Activated CD4-positive, alpha-beta T cell treated with anti-CD3 and anti-CD28 coated beads, Interleukin-2, amount 10 ng/mL, durations not matched to agents 7 days and 5 days (primary cell): Measurements from ENCODE around the gene NPAS3. TPM values are rescaled to one million over a fixed set of nuclear protein-coding genes. Genes with fewer than 3 reads are reported as not detected.

Experiments used
- CTCF ChIA-PET: fragments of 350-600 bp; sonication (Branson Sonifier 250); formaldehyde crosslinking; loops from one replicate; lab custom pipeline; 2021; ENCODE audit warnings: antibody characterized with exemption; lab: Charles Lee
- POLR2A ChIA-PET: fragments of 350-600 bp; sonication (Branson Sonifier 250); formaldehyde crosslinking; loops from one replicate; lab custom pipeline; 2021; ENCODE audit warnings: antibody characterized with exemption; lab: Charles Lee
- DNase-seq: peaks from one replicate; pipeline ENCODE4 v3.0.0-alpha.2; 2020
- H3K27ac Mint-ChIP-seq: one replicate; pipeline ENCODE4 v1.8.0; 2021; ENCODE audit warnings: mild to moderate bottlenecking, moderate library complexity, mixed read lengths
- H3K27me3 Mint-ChIP-seq: one replicate; pipeline ENCODE4 v1.8.0; 2021; ENCODE audit warnings: mixed read lengths
- H3K36me3 Mint-ChIP-seq: one replicate; pipeline ENCODE4 v1.8.0; 2021; ENCODE audit warnings: low read depth, mixed read lengths
- H3K4me1 Mint-ChIP-seq: one replicate; pipeline ENCODE4 v1.8.0; 2021; ENCODE audit warnings: mixed read lengths
- H3K4me3 Mint-ChIP-seq: one replicate; pipeline ENCODE4 v1.8.0; 2021; ENCODE audit warnings: mild to moderate bottlenecking, moderate library complexity, mixed read lengths
- H3K9me3 Mint-ChIP-seq: one replicate; pipeline ENCODE4 v1.8.0; 2021; ENCODE audit warnings: mixed read lengths
- total RNA-seq, 2 experiments: library from RNA; stranded (reverse); gene quantifications; one replicate each; pipeline ENCODE4 v1.2.3, GENCODE V29; 2021

The NPAS3 gene
- total RNA-seq, 2 experiments from 2014 or later = not detected

DNA sequence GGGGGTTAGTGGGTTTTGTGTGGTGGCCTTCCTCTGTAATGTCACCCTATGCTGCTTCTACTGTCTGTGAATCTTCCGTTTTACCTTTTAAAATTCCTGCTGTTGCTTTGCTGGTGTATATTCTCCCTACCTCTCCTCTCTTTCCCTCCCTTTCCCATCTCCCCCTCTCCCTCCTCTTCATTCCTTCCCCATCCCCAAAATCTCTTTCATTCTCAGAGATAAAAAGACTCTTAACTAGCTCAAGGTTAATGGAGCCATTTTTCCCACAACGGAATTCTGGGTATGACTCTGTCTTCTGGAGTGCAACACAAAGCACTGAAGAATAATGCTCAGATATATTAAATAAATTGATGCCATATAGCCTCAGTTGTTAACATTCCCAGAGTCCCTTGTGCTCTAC is 864.1 kb downstream of the NPAS3 start:
- POLR2A ChIA-PET = no interaction called here
- peaks cover 4% of the 10 kb centered on the region for H3K36me3 Mint-ChIP-seq
- no peak for DNase-seq
- CTCF ChIA-PET = interaction anchor here (0.8 kb wide), 1 partner anchor 10 kb away, joined by 3 read pairs; no protein-coding TSS in a partner anchor
- H3K27me3 Mint-ChIP-seq = peaks cover 43% of the 10 kb centered on the region
- no peak overlapping the region for H3K27ac Mint-ChIP-seq
- H3K9me3 Mint-ChIP-seq = no peaks in the 10 kb centered on the region
- peaks cover 3% of the 10 kb centered on the region for H3K4me1 Mint-ChIP-seq
- H3K4me3 Mint-ChIP-seq = no peak overlapping the region

DNA sequence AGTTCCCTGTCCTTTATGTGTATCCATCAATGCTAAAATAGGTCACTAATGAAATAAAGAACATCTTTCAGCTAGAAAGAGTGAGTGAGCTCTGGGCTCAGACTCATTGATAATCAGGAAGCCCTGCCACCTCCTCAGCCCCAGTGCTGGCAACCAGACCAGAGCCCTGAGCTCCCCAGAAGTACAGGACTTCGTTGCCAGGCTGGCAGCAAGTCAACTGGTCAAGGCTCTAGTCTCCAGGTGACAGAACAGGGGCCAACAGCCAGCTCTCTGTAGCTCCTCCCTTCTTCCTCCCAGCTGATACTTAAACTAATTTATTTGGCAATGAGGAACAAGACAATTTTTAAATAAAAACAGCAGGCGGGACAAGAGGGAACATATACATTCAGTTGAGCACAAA is 866.9 kb downstream of the NPAS3 start:
- Mint-ChIP-seq H3K27ac (no peak overlapping the region), H3K9me3 (no peaks in the 10 kb centered on the region), H3K4me1 (peaks cover 3% of the 10 kb centered on the region), H3K27me3 (peaks cover 27% of the 10 kb centered on the region), H3K36me3 (peaks cover 4% of the 10 kb centered on the region), H3K4me3 (no peak overlapping the region)
- CTCF ChIA-PET = interaction anchor here (1.0 to 1.5 kb wide), 2 partner anchors 11 to 13 kb away, joined by 3 read pairs; no protein-coding TSS in a partner anchor
- DNase-seq = no peak
- POLR2A ChIA-PET = no interaction called here

DNA sequence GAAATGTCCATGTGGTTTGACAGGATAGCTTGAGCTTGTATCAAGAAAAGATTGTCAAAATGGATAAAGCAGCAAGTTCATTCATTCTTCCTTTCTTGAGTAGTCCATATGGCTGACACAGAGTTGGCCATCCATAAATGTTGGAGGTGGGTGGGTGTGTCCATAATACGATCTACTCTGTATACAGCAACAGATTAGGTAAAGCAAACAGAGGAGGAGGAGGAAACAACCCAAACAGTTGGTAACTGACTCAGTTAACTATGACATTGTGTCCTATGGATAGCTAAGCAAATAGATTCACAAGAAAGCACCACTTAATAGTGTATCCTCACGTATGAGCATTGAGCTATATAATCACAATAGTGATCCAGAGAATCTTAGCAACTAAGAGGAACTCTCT is 868.2 kb downstream of the NPAS3 start:
- POLR2A ChIA-PET = no interaction called here
- Mint-ChIP-seq H3K36me3 (no peaks in the 10 kb centered on the region), H3K9me3 (no peaks in the 10 kb centered on the region), H3K27ac (no peak overlapping the region), H3K4me3 (no peak overlapping the region), H3K27me3 (peaks cover 15% of the 10 kb centered on the region), H3K4me1 (no peaks in the 10 kb centered on the region)
- DNase-seq = no peak
- CTCF ChIA-PET = no interaction called here

DNA sequence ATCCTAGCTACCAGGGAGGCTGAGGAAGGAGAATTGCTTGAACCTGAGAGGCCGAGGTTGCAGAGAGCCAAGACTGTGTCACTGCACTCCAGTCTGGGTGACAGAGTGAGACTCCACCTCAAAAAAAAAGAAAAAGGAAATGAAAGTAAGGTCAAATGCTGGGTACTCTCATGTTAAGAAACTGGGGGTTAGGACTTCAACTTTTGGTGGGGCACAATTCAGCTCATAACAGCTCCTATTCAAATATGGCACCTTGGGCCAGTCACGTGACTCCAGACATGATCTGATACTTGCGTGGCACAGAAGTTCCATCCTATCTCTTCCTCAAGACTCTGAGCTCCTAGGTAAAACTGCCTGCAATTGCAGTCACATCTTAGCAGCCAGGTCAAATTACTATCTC is 869.5 kb downstream of the NPAS3 start:
- POLR2A ChIA-PET = no interaction called here

DNA sequence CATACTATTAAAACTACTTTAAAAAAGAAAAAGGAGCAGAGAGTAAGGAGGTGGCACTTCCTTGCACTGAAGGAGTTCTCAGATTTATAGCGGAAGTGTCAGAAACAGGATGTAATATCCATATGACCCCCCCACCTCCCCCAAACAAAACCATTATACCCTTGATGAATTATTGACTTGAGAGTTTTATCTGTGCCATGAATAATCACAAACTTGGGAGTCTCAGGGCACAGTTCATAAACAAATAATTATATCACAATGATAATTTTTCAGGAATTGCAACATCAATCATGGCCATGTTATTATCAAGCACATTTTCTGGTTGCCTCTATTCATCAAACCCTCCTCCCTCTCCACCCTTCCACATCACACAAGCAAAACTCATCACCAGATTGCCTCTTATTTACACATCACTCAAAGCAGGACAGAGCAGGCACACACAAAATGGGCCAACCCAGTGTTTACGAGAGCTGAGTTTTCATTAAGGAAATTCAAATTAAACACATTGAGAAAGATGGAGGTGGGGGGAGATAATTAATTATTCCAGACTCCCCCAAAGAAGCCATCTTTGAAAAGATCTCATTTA is 870.8 kb downstream of the NPAS3 start:
- H3K36me3 Mint-ChIP-seq = no peaks in the 10 kb centered on the region
- POLR2A ChIA-PET = no interaction called here
- peaks cover 13% of the 10 kb centered on the region for H3K27me3 Mint-ChIP-seq
- H3K4me1 Mint-ChIP-seq = no peaks in the 10 kb centered on the region
- no peak overlapping the region for H3K4me3 Mint-ChIP-seq
- CTCF ChIA-PET = interaction anchor here (0.6 kb wide), 1 partner anchor 416 kb away, joined by 3 read pairs; no protein-coding TSS in a partner anchor
- no peak overlapping the region for H3K27ac Mint-ChIP-seq
- no peak for DNase-seq
- no peaks in the 10 kb centered on the region for H3K9me3 Mint-ChIP-seq

More for the DNA sequence above, 869.5 kb downstream of the NPAS3 start:
- Mint-ChIP-seq H3K4me1 (no peaks in the 10 kb centered on the region), H3K36me3 (no peaks in the 10 kb centered on the region), H3K9me3 (no peaks in the 10 kb centered on the region), H3K4me3 (no peak overlapping the region), H3K27ac (no peak overlapping the region), H3K27me3 (peaks cover 8% of the 10 kb centered on the region)
- CTCF ChIA-PET = interaction anchor here (0.5 kb wide), 1 partner anchor 315 kb away, joined by 3 read pairs; no protein-coding TSS in a partner anchor
- DNase-seq = no peak

DNA sequence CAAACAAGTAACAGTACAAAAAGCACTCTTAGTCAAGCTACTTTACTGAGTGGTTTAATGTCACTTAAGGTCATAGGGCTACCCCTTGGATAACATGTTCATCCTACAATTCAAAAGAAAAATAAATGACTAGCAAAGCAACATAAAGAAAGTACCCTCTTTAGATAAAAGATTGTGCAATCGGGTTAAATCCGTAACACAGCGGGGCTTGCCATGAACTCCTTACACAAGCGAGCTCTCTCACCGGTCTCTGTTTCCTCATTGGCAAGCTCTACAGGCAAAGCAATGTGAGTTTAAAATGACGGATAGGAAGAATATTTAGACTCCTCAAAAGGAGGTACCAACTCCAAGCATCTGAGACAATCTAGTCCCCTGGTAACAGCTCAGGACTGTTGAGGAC is 871.6 kb downstream of the NPAS3 start:
- ChIA-PET CTCF (interaction anchor here (0.6 kb wide), 1 partner anchor 415 kb away, joined by 3 read pairs; no protein-coding TSS in a partner anchor), POLR2A (no interaction called here)
- no peak overlapping the region for H3K27ac Mint-ChIP-seq
- H3K27me3 Mint-ChIP-seq = peaks cover 15% of the 10 kb centered on the region
- no peak overlapping the region for H3K4me3 Mint-ChIP-seq
- no peak for DNase-seq
- H3K4me1 Mint-ChIP-seq = no peaks in the 10 kb centered on the region
- H3K9me3 Mint-ChIP-seq = no peaks in the 10 kb centered on the region
- H3K36me3 Mint-ChIP-seq = no peaks in the 10 kb centered on the region

DNA sequence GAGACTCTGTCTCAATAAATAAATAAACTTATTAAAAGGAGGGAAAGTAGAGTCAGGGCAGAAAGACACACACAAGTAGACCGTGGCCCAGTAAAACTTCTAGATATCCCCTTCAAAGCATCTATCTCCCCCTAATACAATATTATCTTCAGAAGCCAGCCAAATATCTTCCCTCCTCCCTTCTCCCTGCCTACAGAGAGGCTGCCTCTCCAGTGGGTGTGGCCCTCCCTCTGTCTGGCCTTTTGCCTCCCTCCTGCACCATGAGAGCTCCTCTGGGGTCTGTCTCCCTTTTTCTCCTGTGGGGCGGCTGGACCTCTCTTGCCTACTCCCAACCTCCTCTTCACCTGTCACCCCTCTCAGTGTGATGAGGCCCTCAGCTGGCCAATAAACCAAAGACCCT is 873.0 kb downstream of the NPAS3 start:
- ChIA-PET CTCF (no interaction called here), POLR2A (no interaction called here)
- Mint-ChIP-seq H3K27me3 (peaks cover 20% of the 10 kb centered on the region), H3K36me3 (no peaks in the 10 kb centered on the region), H3K4me3 (no peak overlapping the region), H3K27ac (no peak overlapping the region), H3K4me1 (no peaks in the 10 kb centered on the region), H3K9me3 (no peaks in the 10 kb centered on the region)
- DNase-seq = no peak

DNA sequence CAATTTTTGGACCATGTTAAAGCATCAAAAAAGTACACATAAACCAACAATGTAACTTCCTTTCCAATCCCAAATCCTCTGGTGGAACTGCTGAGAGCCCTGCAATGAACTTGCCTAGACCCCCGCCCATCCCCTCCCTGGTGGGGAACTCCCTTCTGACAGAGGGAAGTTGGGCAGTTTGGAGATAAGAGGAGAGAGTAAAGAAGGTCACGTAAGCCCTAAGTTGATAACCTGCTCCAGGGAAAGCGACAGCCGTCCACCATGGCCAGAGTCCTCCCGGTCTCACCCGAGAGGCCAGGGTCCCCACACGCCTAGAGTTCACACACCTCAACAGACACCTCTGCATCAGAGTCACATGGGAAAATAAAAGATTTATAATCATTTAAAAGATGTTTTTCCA is 873.5 kb downstream of the NPAS3 start:
- Mint-ChIP-seq H3K9me3 (no peaks in the 10 kb centered on the region), H3K36me3 (no peaks in the 10 kb centered on the region), H3K4me1 (no peaks in the 10 kb centered on the region), H3K4me3 (no peak overlapping the region), H3K27me3 (peaks cover 22% of the 10 kb centered on the region), H3K27ac (no peak overlapping the region)
- ChIA-PET CTCF (no interaction called here), POLR2A (no interaction called here)
- no peak for DNase-seq

DNA sequence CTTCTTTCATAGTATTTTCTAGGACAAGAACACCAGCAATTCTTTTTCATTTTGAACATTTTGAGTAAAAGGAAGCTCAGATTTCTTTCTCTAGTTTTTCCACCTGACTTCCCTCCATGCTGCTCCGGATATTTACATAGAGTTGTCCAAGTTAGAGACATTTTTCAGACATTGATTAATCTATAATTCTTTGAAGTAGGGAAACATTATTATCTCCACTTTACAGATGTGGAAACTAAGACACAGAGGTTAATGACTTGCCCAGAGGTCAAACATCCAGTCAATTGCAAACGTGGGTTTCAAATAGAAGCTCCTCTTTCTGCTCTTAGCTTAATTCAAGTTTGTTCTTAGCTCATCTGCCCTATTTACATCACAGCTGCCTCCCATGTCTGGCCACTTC is 873.9 kb downstream of the NPAS3 start:
- ChIA-PET CTCF (no interaction called here), POLR2A (interaction anchor here (0.6 kb wide), 1 partner anchor 24 kb away, joined by 3 read pairs; no protein-coding TSS in a partner anchor)
- no peak for DNase-seq
- Mint-ChIP-seq H3K36me3 (no peaks in the 10 kb centered on the region), H3K4me1 (no peaks in the 10 kb centered on the region), H3K4me3 (no peak overlapping the region), H3K9me3 (no peaks in the 10 kb centered on the region), H3K27me3 (peaks cover 25% of the 10 kb centered on the region), H3K27ac (no peak overlapping the region)

DNA sequence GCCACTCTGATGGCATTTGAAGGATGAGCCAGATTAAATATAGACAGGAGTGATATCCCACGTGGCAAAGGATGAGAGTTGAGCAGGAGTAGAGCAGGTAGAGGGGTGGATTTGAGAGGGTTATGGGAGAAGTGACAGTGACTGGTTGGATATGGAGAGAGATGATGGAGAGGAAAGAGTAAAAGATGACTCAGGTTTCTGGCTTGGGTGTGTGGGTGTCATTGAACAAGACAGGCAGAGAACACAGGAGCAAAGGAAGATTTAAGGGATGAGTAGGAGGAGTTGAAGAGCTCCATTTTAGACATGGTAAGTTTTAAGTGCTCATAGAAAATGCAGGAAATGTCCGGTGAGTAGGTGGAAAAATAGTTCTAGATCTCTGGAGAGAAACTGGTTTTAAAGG is 875.3 kb downstream of the NPAS3 start:
- Mint-ChIP-seq H3K36me3 (no peaks in the 10 kb centered on the region), H3K4me1 (no peaks in the 10 kb centered on the region), H3K4me3 (no peak overlapping the region), H3K9me3 (no peaks in the 10 kb centered on the region), H3K27me3 (peaks cover 28% of the 10 kb centered on the region), H3K27ac (no peak overlapping the region)
- no peak for DNase-seq
- CTCF ChIA-PET = interaction anchor here (1.4 kb wide), 1 partner anchor 21 kb away, joined by 5 read pairs; no protein-coding TSS in a partner anchor
- POLR2A ChIA-PET = no interaction called here

DNA sequence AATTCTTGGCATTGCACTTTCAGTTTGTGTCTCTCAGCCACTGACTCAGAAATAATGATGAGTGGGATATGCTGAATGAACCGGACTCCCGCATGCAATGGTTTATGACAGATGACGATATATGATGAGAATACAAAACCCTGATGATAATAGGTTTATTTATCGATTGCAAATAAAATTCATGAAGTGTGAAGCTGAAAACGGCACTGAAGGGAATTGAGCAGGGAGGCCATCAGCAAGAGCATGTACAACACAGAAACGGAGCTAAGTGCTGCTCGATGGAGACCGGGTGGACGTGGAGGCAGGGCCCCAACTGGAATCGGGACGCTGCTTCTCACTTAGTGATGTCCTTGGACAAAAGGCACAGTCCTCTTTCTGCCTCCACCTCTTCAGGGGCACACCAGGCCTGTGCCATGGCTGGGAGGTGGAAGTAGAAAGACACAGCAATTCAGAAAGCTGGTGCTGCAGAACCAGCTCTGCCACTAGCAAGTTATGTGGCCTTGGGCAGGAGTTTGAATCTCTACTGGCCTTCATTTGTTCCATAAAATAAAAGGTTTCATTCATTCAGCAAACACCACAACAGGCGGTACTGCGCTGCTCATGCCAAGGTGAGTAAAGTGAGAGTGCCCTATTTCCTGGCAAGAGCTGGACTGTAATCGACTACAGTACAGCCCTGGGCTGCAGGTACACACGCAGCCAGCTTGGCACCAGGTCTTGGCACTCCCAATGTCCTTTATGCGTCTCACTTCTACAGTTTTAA is 895.2 kb downstream of the NPAS3 start:
- no peaks in the 10 kb centered on the region for H3K9me3 Mint-ChIP-seq
- H3K27ac Mint-ChIP-seq = no peak overlapping the region
- no peak overlapping the region for H3K4me3 Mint-ChIP-seq
- H3K27me3 Mint-ChIP-seq = peaks cover 8% of the 10 kb centered on the region
- DNase-seq = no peak
- peaks cover 19% of the 10 kb centered on the region for H3K4me1 Mint-ChIP-seq
- ChIA-PET POLR2A (no interaction called here), CTCF (interaction anchor here (0.6 kb wide), 1 partner anchor 1155 kb away, joined by 3 read pairs; no protein-coding TSS in a partner anchor)
- H3K36me3 Mint-ChIP-seq = no peaks in the 10 kb centered on the region

DNA sequence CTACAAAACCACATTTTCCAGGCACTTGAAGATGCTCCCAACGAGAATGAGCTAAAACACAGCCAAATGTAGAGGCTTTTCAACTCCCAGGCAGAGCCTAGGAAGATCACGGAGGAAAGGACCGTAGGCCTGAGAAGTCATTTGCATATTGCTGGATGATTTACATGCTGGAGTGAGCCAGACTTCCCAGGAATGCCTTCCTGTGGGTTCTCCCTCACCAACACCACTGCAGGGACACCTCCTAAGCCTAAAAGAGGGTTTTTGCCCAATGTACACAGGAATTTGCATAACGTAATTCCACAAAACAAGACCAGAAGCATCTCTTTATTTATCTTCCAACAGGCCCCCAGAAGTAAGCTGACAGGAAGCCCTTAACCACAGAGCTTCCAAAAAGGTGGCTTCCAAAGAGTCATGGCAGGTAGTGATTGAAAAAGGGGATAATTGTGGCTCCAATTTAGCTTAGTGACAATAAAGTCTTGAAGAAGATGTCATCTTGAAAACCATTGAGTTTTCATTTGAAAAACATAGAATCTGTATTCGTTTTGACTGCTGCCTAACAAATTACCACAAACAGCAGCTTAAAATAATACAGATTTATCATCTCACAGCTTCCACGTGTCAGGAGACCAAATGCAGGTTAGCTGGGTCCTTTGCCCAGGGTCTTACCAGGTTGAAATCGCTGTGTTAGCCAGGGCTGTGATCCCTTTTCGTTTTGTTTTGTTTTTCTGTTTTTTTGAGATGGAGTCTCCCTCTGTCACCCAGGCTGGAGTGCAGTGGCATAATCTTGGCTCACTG is 896.0 kb downstream of the NPAS3 start:
- POLR2A ChIA-PET = interaction anchor here (0.5 kb wide), 1 partner anchor 24 kb away, joined by 4 read pairs; no protein-coding TSS in a partner anchor
- H3K9me3 Mint-ChIP-seq = no peaks in the 10 kb centered on the region

More for the DNA sequence above, 896.0 kb downstream of the NPAS3 start:
- Mint-ChIP-seq H3K4me3 (no peak overlapping the region), H3K4me1 (peaks cover 23% of the 10 kb centered on the region), H3K27ac (no peak overlapping the region), H3K27me3 (peaks cover 6% of the 10 kb centered on the region), H3K36me3 (no peaks in the 10 kb centered on the region)
- no peak for DNase-seq
- CTCF ChIA-PET = no interaction called here
